HG03064 (cell line): ENCODE results near the gene RBM5.
"Not testable (repeated sequence)": the region's sequence is repeated elsewhere in the genome, so short reads cannot be mapped to it uniquely, and the experiment has no call there.

ENCODE experiments used
- ATAC-seq: cut with Tn5 transposase; IDR thresholded peaks from one replicate; pipeline ENCODE4 v1.9.1; 2021; ENCODE audit warnings: low read depth; ENCODE audit not compliant: unreplicated experiment

RBM5 gene

GRCh38 chr3:50088725-50089608, at the start of gene RBM5:
Gene RBM5, plus strand, starts transcription at chr3:50088919. Its CDS starts 1,516 bp downstream, at chr3:50090435.
- peak; percentile 94 for ATAC-seq

GRCh38 chr3:50044976-50045375, 43.7 kb upstream of the RBM5 start:
- ATAC-seq = no peak

DNA sequence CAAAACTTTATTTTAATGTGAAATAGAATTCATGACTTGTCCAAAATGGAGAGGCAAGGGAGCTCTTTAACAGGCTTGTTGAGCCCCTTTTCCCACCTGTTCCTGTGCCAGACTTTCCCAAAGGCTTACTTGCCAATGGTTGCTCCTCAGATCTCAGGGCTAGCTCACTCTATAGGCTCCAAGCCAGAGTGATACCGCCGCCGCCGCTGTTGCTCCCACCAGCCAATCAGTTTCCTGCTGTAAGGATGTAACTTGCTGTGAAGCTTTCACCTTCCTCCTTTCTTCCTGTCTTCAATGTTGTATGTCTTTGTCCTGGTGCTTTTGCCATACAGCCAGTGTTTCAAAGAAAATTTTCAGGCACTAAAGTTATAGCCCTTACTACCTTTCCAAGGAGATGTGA, 41.3 kb upstream of the RBM5 start:
- no peak for ATAC-seq

DNA sequence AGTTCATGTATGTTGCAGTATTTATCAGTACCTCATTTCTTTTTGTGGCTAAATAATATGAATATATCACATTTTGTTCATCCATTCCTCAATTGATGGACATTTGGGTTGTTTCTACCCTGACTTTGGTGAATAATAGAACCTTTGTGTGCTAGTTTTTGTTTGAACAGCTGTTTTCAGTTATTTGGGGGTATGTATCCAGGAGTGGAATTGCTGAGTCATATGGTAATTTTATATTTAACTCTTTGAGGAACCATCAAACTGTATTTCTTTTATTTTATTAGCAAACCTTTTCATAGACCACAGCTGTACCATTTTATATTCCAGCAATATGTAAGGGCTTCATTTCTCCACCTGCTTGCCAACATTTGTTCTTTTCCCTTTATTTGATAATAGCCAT, 38.4 kb upstream of the RBM5 start:
- no peak for ATAC-seq

DNA sequence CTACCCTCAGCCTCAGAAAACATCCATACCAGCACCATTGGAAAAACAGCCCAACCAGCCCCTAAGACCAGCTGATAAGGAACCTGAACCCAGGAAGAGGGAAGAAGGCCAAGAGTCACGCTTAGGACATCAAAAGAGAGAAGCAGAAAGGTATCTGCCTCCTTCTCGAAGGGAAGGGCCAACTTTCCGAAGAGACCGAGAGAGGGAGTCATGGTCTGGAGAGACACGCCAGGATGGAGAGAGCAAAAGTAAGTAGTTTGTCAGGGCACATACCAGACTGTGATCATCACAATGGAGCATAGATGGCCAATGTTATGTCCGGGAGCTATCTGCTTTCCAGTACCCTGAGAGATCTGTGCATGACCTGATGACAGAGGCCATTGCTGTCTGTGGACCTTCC, 31.0 kb upstream of the RBM5 start:
- no peak for ATAC-seq

DNA sequence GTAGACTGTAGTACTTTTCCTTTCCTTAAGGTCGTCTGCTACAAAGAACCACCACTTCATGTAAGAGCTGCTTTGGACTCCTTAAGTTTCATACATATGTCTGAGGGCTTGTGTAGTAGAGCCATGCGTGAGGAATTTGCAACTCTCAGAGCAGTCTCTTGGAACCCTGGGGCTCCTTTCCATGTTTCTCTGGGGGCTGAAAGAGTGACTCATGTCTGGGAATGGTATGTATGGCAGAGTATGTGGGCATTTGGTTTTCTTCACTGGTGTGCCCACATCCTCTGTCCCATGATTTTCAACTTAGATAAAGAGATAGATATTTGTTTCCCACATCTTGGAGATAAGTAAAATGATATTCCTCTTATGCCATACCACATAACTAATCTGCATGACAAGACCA, 20.6 kb upstream of the RBM5 start:
- no peak for ATAC-seq

GRCh38 chr3:50078091-50078490, 10.6 kb upstream of the RBM5 start:
- ATAC-seq = no peak

DNA sequence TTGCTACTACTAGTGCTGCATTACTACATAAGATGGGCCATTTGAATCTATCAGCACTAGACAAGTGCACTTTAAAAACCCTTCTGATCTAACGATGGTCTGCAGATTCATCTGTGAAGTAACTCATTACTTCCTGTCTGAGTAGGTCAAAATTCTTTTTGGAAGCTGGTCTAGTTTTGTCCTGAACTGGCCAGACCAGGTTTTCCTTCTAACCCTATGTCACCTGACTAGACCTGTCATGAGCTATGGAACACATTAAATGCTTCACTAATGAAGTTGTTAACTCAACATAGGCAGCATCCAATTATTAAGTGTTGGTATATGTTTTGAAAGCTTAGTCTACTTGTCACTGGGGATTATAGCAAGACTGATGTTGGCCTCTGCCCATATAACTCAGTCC, 10.1 kb upstream of the RBM5 start:
- ATAC-seq = no peak

DNA sequence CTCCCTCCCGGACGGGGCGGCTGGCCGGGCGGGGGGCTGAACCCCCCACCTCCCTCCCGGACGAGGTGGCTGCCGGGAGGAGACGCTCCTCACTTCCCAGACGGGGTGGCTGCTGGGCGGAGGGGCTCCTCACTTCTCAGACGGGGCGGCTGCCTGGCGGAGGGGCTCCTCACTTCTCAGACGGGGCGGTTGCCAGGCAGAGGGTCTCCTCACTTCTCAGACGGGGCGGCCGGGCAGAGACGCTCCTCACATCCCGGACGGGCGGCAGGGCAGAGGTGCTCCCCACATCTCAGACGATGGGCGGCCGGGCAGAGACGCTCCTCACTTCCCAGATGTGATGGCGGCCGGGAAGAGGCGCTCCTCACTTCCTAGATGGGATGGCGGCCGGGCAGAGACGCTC, 3.8 kb upstream of the RBM5 start:
- ATAC-seq = not testable (repeated sequence)

GRCh38 chr3:50089609-50089945, 858 bp downstream of the RBM5 start:
- no peak for ATAC-seq

DNA sequence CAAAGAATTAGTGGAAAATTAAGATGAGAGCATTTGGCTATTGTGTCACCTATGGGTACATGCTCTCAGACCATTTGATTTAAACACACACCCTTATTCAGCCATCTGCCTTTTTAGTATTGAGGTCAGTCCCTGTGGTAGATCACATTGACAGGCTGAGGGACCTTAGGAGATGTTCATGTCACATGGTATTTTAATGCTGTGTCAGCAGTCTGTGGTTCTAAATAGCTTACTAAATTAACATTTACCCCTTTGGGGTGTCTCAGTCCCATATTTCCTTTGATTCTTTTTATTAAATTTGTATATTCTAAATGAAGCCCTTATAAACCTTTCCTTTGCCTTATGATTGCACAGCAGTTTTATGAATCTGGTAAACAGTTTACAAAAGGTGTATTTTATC, 2.3 kb downstream of the RBM5 start:
- ATAC-seq = no peak

DNA sequence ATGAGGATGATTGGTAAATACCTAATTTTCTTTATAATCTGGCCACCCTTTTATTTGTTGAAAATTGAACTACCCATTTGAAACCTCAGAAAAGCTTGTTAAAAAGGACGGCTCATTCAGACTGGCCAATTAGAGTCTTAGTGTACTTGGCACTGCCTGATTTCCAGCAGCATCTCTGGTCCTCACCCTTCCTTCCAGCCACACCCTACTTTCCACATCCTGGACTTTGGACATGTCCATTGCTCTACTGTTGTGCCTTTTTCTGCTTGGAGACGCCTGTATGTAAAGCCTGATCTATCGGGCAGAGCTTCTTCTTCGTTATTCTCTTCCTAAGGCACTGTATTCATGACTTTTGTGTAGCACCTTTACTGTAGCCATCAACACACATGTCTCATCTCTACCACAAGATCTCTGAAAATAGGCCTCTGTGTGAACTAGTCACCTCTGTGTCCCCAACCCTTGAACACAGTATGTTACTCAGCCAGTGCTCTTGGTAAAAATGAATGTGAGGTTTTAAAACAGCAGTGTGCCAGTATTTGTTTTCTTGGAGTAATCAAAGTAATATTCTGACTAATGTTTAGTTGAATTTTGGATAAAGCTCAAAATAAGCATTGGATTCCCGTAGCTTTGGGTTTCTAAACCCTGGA, 6.8 kb downstream of the RBM5 start:
- ATAC-seq = no peak

GRCh38 chr3:50100386-50100785, 11.7 kb downstream of the RBM5 start:
- no peak for ATAC-seq

- ATAC-seq = no peak
These were observed 12.5 kb downstream of the RBM5 start for GRCh38 chr3:50100956-50101845.

- ATAC-seq = no peak
These were observed 13.8 kb downstream of the RBM5 start for GRCh38 chr3:50102558-50102957.

DNA sequence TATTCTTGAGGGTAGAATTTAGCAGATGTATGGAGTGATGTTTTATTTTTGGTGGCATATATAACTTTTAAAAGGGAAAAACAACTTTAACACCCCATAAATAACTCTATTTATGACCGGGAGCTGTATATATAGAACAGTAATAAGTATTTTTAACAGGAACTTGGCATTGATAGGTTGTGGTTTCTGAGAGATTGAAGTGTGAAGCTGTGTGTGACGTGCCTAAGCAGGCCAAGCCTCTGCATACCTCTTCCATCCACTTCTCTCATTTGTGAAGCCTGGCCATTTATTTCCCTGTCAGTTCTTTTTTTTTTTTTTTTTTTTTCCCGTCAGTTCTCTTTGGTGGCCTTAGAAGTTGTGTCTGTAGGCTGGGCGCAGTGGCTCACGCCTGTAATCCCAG, 23.0 kb downstream of the RBM5 start:
- ATAC-seq = no peak

GRCh38 chr3:50112462-50112861, 23.7 kb downstream of the RBM5 start:
- ATAC-seq = no peak

DNA sequence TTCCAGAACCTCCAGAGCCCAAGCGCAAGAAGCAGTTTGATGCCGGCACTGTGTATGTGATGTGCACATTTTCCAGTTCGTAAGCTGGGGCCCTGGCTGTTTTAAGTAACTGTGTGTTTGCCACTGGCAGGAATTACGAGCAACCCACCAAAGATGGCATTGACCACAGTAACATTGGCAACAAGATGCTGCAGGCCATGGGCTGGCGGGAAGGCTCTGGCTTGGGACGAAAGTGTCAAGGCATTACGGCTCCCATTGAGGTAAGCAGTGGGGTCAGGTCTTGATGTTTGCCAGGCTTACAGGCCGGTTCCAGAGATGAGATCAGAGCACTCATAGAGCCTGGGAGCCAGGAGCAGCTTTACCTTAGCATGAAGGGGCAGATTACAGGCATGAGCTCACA, 28.4 kb downstream of the RBM5 start:
- ATAC-seq = no peak

DNA sequence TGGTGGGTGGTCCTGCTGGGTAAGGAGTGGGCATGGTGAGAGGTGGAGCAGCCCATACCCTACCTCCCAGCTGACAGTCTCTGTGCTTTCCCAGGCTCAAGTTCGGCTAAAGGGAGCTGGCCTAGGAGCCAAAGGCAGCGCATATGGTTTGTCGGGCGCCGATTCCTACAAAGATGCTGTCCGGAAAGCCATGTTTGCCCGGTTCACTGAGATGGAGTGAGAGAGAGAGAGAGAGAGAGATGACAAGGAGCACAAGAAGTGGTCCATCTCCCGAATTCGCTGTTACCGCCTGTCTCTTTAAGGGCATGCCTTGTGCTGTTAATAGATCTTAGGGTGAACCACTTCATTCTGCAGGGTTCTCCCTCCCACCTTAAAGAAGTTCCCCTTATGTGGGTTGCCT, 29.5 kb downstream of the RBM5 start:
- ATAC-seq = no peak

DNA sequence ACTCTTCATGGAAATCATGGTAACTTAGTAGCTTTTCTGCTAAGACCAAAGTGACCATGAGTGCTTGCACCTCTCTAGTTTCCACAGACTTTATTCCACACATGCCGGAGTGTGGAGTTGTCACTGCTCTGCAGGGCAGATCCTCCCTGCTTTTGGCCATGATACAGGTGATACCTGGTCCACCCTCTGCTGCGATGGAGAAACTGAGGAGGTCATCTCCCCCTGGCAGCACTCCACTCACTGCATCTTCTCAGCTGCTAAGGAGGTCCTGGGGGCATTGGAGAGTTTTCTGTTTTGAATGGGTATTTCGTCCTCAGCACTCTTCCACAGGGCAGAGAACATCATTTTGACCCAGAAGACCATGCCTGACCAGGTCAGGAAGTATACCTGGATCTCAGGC, 31.1 kb downstream of the RBM5 start:
- no peak for ATAC-seq

GRCh38 chr3:50120364-50121071, 31.8 kb downstream of the RBM5 start:
- no peak for ATAC-seq
